ENCODE results near the gene SH3GLB2.

DNA sequence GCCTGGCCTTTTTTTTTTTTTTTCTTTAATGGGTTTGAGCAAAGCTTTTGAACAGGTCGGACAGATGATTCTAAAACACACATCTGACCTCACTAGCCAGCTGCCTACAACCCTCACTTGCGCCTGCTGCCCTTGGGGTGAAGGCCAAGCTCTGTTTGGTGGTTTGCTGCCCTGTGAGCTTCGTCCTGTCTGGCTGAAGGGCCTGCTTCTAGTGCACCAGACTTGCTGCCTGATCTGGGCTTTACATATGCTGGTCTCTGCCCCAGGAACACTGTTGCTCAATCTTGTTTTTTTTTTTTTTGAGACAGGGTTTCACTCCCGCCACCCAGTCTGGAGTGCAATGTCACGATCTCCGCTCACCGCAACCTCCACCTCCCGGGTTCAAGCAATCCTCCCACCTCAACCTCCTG is 36.4 kb upstream of the SH3GLB2 start:
- TF ChIP-seq, protein P1, sequence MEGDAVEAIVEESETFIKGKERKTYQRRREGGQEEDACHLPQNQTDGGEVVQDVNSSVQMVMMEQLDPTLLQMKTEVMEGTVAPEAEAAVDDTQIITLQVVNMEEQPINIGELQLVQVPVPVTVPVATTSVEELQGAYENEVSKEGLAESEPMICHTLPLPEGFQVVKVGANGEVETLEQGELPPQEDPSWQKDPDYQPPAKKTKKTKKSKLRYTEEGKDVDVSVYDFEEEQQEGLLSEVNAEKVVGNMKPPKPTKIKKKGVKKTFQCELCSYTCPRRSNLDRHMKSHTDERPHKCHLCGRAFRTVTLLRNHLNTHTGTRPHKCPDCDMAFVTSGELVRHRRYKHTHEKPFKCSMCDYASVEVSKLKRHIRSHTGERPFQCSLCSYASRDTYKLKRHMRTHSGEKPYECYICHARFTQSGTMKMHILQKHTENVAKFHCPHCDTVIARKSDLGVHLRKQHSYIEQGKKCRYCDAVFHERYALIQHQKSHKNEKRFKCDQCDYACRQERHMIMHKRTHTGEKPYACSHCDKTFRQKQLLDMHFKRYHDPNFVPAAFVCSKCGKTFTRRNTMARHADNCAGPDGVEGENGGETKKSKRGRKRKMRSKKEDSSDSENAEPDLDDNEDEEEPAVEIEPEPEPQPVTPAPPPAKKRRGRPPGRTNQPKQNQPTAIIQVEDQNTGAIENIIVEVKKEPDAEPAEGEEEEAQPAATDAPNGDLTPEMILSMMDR (IDR thresholded peaks at IDR 0.05), result no peak
- no peak for TF ChIP-seq POLR2A (IDR thresholded peaks at IDR 0.05)
